WTC11 (cell line): Measurements from ENCODE around the gene RTL5.

Experiments
- IRF2 ChIP-seq: sonication (generic); formaldehyde crosslinking; IDR thresholded peaks from 2 replicates; pipeline ENCODE4 v1.8.0; 2022; ENCODE audit warnings: low read depth, missing genetic modification reagents, borderline replicate concordance
- SP1 ChIP-seq: sonication (generic); formaldehyde crosslinking; conservative IDR thresholded peaks from 2 replicates; pipeline ENCODE4 v1.8.1; 2022; ENCODE audit warnings: missing genetic modification reagents
- ZNF121 ChIP-seq: sonication (generic); formaldehyde crosslinking; IDR thresholded peaks from 2 replicates; pipeline ENCODE4 v1.8.0; 2023; ENCODE audit warnings: missing genetic modification reagents
- ZSCAN18 ChIP-seq: fragments of 250-450 bp; sonication (Bioruptor Pico); IDR thresholded peaks from 2 replicates; pipeline ENCODE4 v2.1.2; 2022; ENCODE audit warnings: mild to moderate bottlenecking, moderate library complexity
- TF ChIP-seq, protein P1 (sequence below): fragments of 200-600 bp; IDR thresholded peaks from 2 replicates; pipeline ENCODE4 v1.8.0; 2022; ENCODE audit warnings: antibody characterized with exemption

- TF ChIP-seq ZNF121 (CRISPR knock-in tag) (no peak), SP1 (CRISPR knock-in tag) (no peak), ZSCAN18 (CRISPR knock-in tag) (no peak), IRF2 (CRISPR knock-in tag) (no peak)
- TF ChIP-seq, protein P1, sequence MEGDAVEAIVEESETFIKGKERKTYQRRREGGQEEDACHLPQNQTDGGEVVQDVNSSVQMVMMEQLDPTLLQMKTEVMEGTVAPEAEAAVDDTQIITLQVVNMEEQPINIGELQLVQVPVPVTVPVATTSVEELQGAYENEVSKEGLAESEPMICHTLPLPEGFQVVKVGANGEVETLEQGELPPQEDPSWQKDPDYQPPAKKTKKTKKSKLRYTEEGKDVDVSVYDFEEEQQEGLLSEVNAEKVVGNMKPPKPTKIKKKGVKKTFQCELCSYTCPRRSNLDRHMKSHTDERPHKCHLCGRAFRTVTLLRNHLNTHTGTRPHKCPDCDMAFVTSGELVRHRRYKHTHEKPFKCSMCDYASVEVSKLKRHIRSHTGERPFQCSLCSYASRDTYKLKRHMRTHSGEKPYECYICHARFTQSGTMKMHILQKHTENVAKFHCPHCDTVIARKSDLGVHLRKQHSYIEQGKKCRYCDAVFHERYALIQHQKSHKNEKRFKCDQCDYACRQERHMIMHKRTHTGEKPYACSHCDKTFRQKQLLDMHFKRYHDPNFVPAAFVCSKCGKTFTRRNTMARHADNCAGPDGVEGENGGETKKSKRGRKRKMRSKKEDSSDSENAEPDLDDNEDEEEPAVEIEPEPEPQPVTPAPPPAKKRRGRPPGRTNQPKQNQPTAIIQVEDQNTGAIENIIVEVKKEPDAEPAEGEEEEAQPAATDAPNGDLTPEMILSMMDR: no peak
Observed at GRCh38 chrX:72141372-72142004, 9.8 kb upstream of the RTL5 start.
